Neuronal stem cell (in vitro differentiated cells): ENCODE data around the gene LRMDA.
A peak's percentile ranks its signal among the peaks of the same experiment; 100 is the strongest.

Experiments
- DNase-seq: peaks from one replicate; pipeline ENCODE4 v3.0.0-alpha.2; 2013; ENCODE audit warnings: low spot score
- H2AFZ ChIP-seq: one replicate; pipeline ENCODE4 v1.6.1; 2013; ENCODE audit warnings: mild to moderate bottlenecking, low read length, inconsistent platforms
- H2AK5ac ChIP-seq: 2 replicates; pipeline ENCODE4 v1.6.1; 2013; ENCODE audit warnings: low read depth, mild to moderate bottlenecking, inconsistent platforms, low read length, moderate library complexity, mixed read lengths
- H2BK120ac ChIP-seq: 2 replicates; pipeline ENCODE4 v1.6.1; 2013; ENCODE audit warnings: low read depth, mild to moderate bottlenecking, inconsistent platforms, low read length, moderate library complexity, mixed read lengths
- H2BK12ac ChIP-seq: one replicate; pipeline ENCODE4 v1.6.1; 2013; ENCODE audit warnings: low read length, inconsistent platforms
- H2BK15ac ChIP-seq: 2 replicates; pipeline ENCODE4 v1.6.1; 2013; ENCODE audit warnings: mild to moderate bottlenecking, low read length, inconsistent platforms, mixed read lengths
- H2BK5ac ChIP-seq: one replicate; pipeline ENCODE4 v1.6.1; 2013; ENCODE audit warnings: inconsistent platforms, mild to moderate bottlenecking, low read length, moderate library complexity
- H3K14ac ChIP-seq: one replicate; pipeline ENCODE4 v1.6.1; 2013; ENCODE audit warnings: low read length, inconsistent platforms
- H3K18ac ChIP-seq: 2 replicates; pipeline ENCODE4 v1.6.1; 2013; ENCODE audit warnings: low read length, inconsistent platforms
- H3K23ac ChIP-seq: 2 replicates; pipeline ENCODE4 v1.6.1; 2013; ENCODE audit warnings: low read depth, mild to moderate bottlenecking, mixed read lengths, low read length, inconsistent platforms; ENCODE audit not compliant: poor library complexity
- H3K27ac ChIP-seq: replicated peaks from 3 replicates; pipeline ENCODE4 v1.5.1; 2013; ENCODE audit warnings: low read length, inconsistent platforms
- H3K27me3 ChIP-seq, 3 experiments: 2 replicates each; pipeline ENCODE4 v1.6.1; 2013; ENCODE audit warnings: low read length in 3 of 3, mild to moderate bottlenecking in 2 of 3, inconsistent platforms in 1 of 3, low read depth in 1 of 3, mixed read lengths in 1 of 3, moderate library complexity in 1 of 3; ENCODE audit not compliant: control insufficient read depth in 3 of 3, insufficient read depth in 3 of 3
- H3K36me3 ChIP-seq, 2 donors: replicated peaks in 1 of 2; 2 replicates each; pipeline ENCODE4 v1.6.1; 2013; ENCODE audit warnings: low read length in 2 of 2; ENCODE audit not compliant: control insufficient read depth in 2 of 2, insufficient read depth in 2 of 2
- H3K4ac ChIP-seq: 2 replicates; pipeline ENCODE4 v1.6.1; 2013; ENCODE audit warnings: inconsistent platforms, mild to moderate bottlenecking, low read length, moderate library complexity
- H3K4me1 ChIP-seq, 2 donors: 1 replicate in 1 of 2; 2 replicates in 1 of 2; pipeline ENCODE4 v1.6.1; 2013; ENCODE audit warnings: low read length in 2 of 2, low read depth in 1 of 2; ENCODE audit not compliant: control insufficient read depth in 2 of 2, insufficient read depth in 1 of 2
- H3K4me2 ChIP-seq: one replicate; pipeline ENCODE4 v1.6.1; 2013; ENCODE audit warnings: mild to moderate bottlenecking, low read length, inconsistent platforms; ENCODE audit not compliant: insufficient read depth, poor library complexity, severe bottlenecking
- H3K4me3 ChIP-seq, 2 donors: 2 replicates each; pipeline ENCODE4 v1.5.1; 2013; ENCODE audit warnings: low read length in 2 of 2, mild to moderate bottlenecking in 2 of 2, inconsistent platforms in 1 of 2, moderate library complexity in 1 of 2
- H3K79me1 ChIP-seq: one replicate; pipeline ENCODE4 v1.6.1; 2013; ENCODE audit warnings: low read depth, mild to moderate bottlenecking, inconsistent platforms, low read length, moderate library complexity
- H3K9ac ChIP-seq: one replicate; pipeline ENCODE4 v1.6.1; 2013; ENCODE audit warnings: mild to moderate bottlenecking, low read depth, low read length, inconsistent platforms; ENCODE audit not compliant: poor library complexity
- H3K9me3 ChIP-seq, 2 donors: replicated peaks in 1 of 2; 2 replicates each; pipeline versions ENCODE3 to v1.6.1; 2013; ENCODE audit warnings: low read length in 2 of 2, mild to moderate bottlenecking in 2 of 2, inconsistent platforms in 1 of 2, low read depth in 1 of 2, mixed read lengths in 1 of 2, moderate library complexity in 1 of 2; ENCODE audit not compliant: control insufficient read depth in 2 of 2, insufficient read depth in 1 of 2
- H4K8ac ChIP-seq: one replicate; pipeline ENCODE4 v1.6.1; 2013; ENCODE audit warnings: low read depth, mild to moderate bottlenecking, inconsistent platforms, low read length, moderate library complexity
- H4K91ac ChIP-seq: one replicate; pipeline ENCODE4 v1.6.1; 2013; ENCODE audit warnings: low read length, low read depth, mild to moderate bottlenecking, inconsistent platforms; ENCODE audit not compliant: poor library complexity
- WGBS, 2 donors: extraction: QIAGEN DNeasy Blood & Tissue Kit; methylation state at CpG; one replicate each; pipeline ENCODE4 v1.1.7; 2013; ENCODE audit warnings: missing lambda C conversion rate in 2 of 2, mixed read lengths in 1 of 2; ENCODE audit not compliant: insufficient read length in 2 of 2, insufficient replicate concordance in 1 of 2; ENCODE audit errors: extremely low coverage in 2 of 2; 5-methylcytosine and 5-hydroxymethylcytosine counted together

LRMDA gene

DNA sequence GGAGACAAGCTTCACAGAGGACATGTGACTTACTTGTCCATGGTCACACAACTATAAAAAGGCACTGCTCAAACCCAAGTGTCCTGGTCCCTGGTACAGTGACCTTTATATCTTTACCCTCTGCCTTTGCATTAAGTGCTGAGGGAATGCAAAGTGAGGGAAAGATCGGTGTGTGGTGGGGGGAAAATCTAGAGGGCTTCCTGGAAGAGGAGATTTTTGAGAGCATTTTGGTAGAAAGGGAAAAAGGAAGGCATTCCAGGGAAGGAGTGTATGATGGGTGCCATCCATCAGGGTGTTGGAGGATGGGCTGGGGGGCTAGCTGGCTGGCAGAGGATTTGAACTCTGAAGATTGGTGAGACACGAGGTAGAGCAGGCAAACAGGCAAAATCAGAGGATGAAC is 39.2 kb upstream of the LRMDA start:
- Histone ChIP-seq H4K8ac (no peak overlapping the region), H3K79me1 (no peaks in the 10 kb centered on the region), H3K36me3 (no peaks in the 10 kb centered on the region), H3K23ac (no peak overlapping the region), H2AFZ (no peak overlapping the region), H2BK12ac (no peak overlapping the region), H3K27ac (no peak overlapping the region), H3K4me2 (no peak overlapping the region), H3K9ac (no peak overlapping the region), H3K18ac (no peak overlapping the region), H3K14ac (no peak overlapping the region), H3K27me3 (peaks cover 0 to 30% (median 14%) of the 10 kb centered on the region in 3 experiments), H2BK120ac (no peak overlapping the region), H3K9me3 (peaks cover 0 to 2% of the 10 kb centered on the region in 2 donors), H3K4ac (no peak overlapping the region), H3K4me1 (peaks cover 0 to 4% of the 10 kb centered on the region in 2 donors), H4K91ac (no peak overlapping the region), H2BK5ac (no peak overlapping the region), H2BK15ac (no peak overlapping the region), H2AK5ac (no peak overlapping the region), H3K4me3 (no peak overlapping the region)
- DNase-seq = no peak
- WGBS, 2 donors = no CpG with 5 or more reads among the region's 2 CpGs

DNA sequence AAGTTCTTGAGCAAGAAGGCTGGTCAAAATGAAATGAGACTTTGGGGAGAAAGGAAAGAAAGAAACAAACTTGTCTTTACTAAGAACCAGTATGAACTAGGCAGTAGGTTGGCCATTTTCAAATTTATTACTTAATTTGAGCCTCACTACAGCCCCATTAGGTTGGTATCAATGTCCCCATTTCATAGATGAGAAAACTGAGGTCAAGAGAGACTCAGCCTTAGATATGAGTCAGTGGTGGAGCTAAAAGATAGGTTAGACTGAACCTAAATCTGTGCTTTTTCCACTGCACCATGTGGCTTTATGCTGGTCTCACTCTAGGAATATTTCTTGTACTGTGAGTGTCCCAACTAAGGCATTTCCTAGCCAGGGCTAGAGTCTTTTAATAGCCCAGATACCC is 38.7 kb upstream of the LRMDA start:
- no peak overlapping the region for H4K91ac ChIP-seq
- peaks cover 0 to 34% (median 16%) of the 10 kb centered on the region in 3 experiments for H3K27me3 ChIP-seq
- H2BK120ac ChIP-seq = no peak overlapping the region

DNA sequence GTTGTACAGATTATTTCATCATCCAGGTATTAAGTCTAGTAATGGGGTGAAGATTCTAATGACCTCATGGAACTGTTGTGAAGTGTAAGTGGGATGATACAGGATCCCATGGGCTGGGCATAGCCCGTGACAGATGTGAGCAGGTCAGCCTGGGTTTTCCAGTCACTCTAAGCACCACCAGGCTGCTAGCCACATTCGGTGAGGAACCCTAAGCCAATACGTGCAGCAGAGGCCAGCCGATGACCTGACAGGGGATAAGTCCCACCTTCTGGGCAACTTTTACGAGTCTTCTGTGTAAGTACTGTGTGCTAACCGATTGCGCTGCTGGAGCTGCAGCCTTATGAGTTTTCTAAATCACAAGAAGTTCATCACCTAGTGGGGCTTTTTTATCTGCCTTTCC is 37.2 kb upstream of the LRMDA start:
- Histone ChIP-seq H4K91ac (no peak overlapping the region), H2AFZ (no peak overlapping the region), H3K9me3 (peaks cover 0 to 2% of the 10 kb centered on the region in 2 donors), H2BK12ac (no peak overlapping the region), H3K14ac (no peak overlapping the region), H3K79me1 (peaks cover 6% of the 10 kb centered on the region), H3K4me2 (no peak overlapping the region), H3K9ac (no peak overlapping the region), H3K4me3 (no peak overlapping the region), H3K27me3 (peaks cover 0 to 44% (median 16%) of the 10 kb centered on the region in 3 experiments), H3K18ac (no peak overlapping the region), H3K4me1 (peaks cover 0 to 8% of the 10 kb centered on the region in 2 donors), H2AK5ac (no peak overlapping the region), H4K8ac (no peak overlapping the region), H3K36me3 (peaks cover 0 to 19% of the 10 kb centered on the region in 2 donors), H2BK15ac (no peak overlapping the region), H3K27ac (no peak overlapping the region), H2BK120ac (no peak overlapping the region), H3K23ac (no peak overlapping the region), H2BK5ac (no peak overlapping the region), H3K4ac (no peak overlapping the region)
- DNase-seq = no peak
- no CpG with 5 or more reads among the region's 7 CpGs for WGBS, 2 donors

More for the DNA sequence above, 38.7 kb upstream of the LRMDA start:
- Histone ChIP-seq H3K9me3 (peaks cover 0 to 2% of the 10 kb centered on the region in 2 donors), H3K36me3 (peaks cover 0 to 4% of the 10 kb centered on the region in 2 donors), H3K4me3 (no peak overlapping the region), H3K18ac (no peak overlapping the region), H2BK12ac (no peak overlapping the region), H2AFZ (no peak overlapping the region), H3K4ac (no peak overlapping the region), H3K4me1 (peaks cover 0 to 4% of the 10 kb centered on the region in 2 donors), H3K79me1 (no peaks in the 10 kb centered on the region), H3K4me2 (no peak overlapping the region), H3K14ac (no peak overlapping the region), H3K23ac (no peak overlapping the region), H2BK15ac (no peak overlapping the region), H3K27ac (no peak overlapping the region), H2AK5ac (no peak overlapping the region), H4K8ac (no peak overlapping the region), H2BK5ac (no peak overlapping the region), H3K9ac (no peak overlapping the region)
- no peak for DNase-seq

DNA sequence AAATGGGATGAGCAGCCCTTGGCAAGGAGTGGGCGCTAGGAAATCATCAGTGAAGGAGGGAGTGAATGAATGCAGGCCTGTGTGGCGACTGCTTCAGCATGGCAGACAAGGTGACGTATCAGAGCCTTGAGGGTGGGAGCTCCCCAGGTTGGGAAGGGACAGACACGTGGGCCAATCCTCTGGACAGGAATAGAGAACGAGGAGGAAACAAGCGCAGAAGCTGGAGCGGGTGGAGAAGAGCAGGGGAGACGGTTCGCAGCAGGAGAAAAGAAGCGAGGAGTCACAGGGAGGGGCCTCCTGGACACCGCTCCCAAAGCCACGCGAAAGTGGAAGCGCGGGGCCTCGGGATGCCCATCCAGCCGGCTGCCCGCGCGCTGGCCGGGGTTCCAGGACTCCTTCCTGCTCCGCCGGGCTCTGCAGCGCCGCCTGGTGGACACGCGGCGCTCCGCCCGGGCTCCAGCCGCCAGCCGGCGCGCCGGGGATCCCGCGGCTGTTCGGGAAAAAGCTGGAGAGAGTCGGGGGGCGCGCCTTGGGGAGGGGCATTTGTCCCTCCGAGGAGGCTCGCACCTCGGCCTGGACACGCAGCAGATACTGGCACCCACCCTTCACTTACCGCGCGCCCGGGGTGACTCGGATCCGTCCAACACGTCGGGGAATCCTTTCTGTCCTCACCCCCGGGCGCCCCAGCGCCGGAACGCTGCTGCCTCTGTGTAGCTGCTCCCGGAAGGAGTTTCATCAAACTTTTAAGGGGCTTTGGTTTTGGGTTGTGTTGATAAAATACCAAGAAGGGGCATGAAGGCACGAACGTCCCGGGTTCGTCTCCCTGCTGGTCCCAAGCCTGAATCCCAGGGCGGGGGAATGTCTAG is 36.1 kb upstream of the LRMDA start:
- Histone ChIP-seq H3K4me2 (peak overlapping the region; percentile 96), H3K36me3 (peaks cover 0 to 24% of the 10 kb centered on the region in 2 donors), H3K18ac (peak overlapping the region; percentile 93), H2BK120ac (no peak overlapping the region), H2AFZ (no peak overlapping the region), H3K27me3 (peaks cover 0 to 47% (median 16%) of the 10 kb centered on the region in 3 experiments), H2BK5ac (peak overlapping the region; percentile 16), H2BK12ac (peak overlapping the region; percentile 14), H4K91ac (no peak overlapping the region), H3K9ac (no peak overlapping the region), H3K23ac (no peak overlapping the region), H2AK5ac (no peak overlapping the region), H3K4me3 (peak overlapping the region in 1 of 2 donors; percentile 69), H3K27ac (no peak overlapping the region), H3K79me1 (peaks cover 12% of the 10 kb centered on the region), H3K4ac (no peak overlapping the region), H3K14ac (no peak overlapping the region), H2BK15ac (no peak overlapping the region), H3K9me3 (peaks cover 0 to 2% of the 10 kb centered on the region in 2 donors), H4K8ac (no peak overlapping the region), H3K4me1 (peaks cover 3 to 13% of the 10 kb centered on the region in 2 donors)
- DNase-seq = peak; percentile 73
- no CpG with 5 or more reads among the region's 64 CpGs for WGBS, 2 donors
